PC-9 (cell line): ENCODE measurements around the gene DBN1. TPM values are rescaled to one million over a fixed set of nuclear protein-coding genes. Genes with fewer than 3 reads are reported as not detected.

Source experiments
- BruUV-seq: library from RNA; stranded (reverse); fragments of 400-500 nt; replicated peaks from 2 replicates; lab custom pipeline; 2021; lab: Mats Ljungman, UMichigan
- CTCF ChIA-PET: fragments of 300-600 bp; sonication (Branson Sonifier 250); formaldehyde crosslinking; loops from one replicate; lab custom pipeline; 2022; ENCODE audit warnings: antibody characterized with exemption; lab: Charles Lee
- POLR2A ChIA-PET: fragments of 300-600 bp; sonication (Branson Sonifier 250); formaldehyde crosslinking; loops from one replicate; lab custom pipeline; 2022; ENCODE audit warnings: antibody characterized with exemption; ENCODE audit not compliant: unreplicated experiment; lab: Charles Lee
- DNase-seq, 2 experiments: peaks; one replicate each; pipeline versions ENCODE4 v3.0.0 to v3.0.0-alpha.2; 2015 to 2022; ENCODE audit warnings: mixed read lengths in 1 of 2
- H2AFZ ChIP-seq: fragments of 200-600 bp; sonication (generic); 2 replicates; pipeline ENCODE4 v1.8.1; 2017; ENCODE audit warnings: antibody characterized with exemption
- H3F3A ChIP-seq: fragments of 200-600 bp; sonication (generic); 2 replicates; pipeline ENCODE4 v1.8.1; 2017; ENCODE audit warnings: antibody characterized with exemption, mild to moderate bottlenecking, low read depth; ENCODE audit not compliant: insufficient read depth
- H3K27ac ChIP-seq: fragments of 200-600 bp; sonication (generic); 2 replicates; pipeline ENCODE4 v1.6.1; 2016; ENCODE audit warnings: mixed run types
- H3K27me3 ChIP-seq: fragments of 200-600 bp; sonication (generic); 2 replicates; pipeline ENCODE4 v1.6.1; 2016; ENCODE audit warnings: low read depth, mixed run types; ENCODE audit not compliant: insufficient read depth
- H3K36me3 ChIP-seq: fragments of 200-600 bp; sonication (generic); 2 replicates; pipeline ENCODE4 v1.6.1; 2016; ENCODE audit warnings: low read depth, mixed run types
- H3K4me1 ChIP-seq: fragments of 200-600 bp; sonication (generic); replicated peaks from 2 replicates; pipeline ENCODE4 v1.6.1; 2016; ENCODE audit warnings: mixed run types; ENCODE audit not compliant: insufficient read depth
- H3K4me2 ChIP-seq: fragments of 200-600 bp; sonication (generic); 2 replicates; pipeline ENCODE4 v1.6.1; 2017; ENCODE audit warnings: mixed run types
- H3K4me3 ChIP-seq: fragments of 200-600 bp; sonication (generic); 2 replicates; pipeline ENCODE4 v1.6.1; 2016; ENCODE audit warnings: mixed run types
- H3K79me2 ChIP-seq: fragments of 200-600 bp; sonication (generic); 2 replicates; pipeline ENCODE4 v1.6.1; 2017; ENCODE audit warnings: low read depth, mixed run types
- H3K9me2 ChIP-seq: fragments of 200-600 bp; sonication (generic); 2 replicates; pipeline ENCODE4 v1.8.1; 2017; ENCODE audit warnings: mild to moderate bottlenecking; ENCODE audit not compliant: insufficient read depth
- H3K9me3 ChIP-seq: fragments of 200-600 bp; sonication (generic); 2 replicates; pipeline ENCODE4 v1.8.1; 2016; ENCODE audit warnings: low read depth; ENCODE audit not compliant: insufficient read depth
- H4K20me1 ChIP-seq: fragments of 200-600 bp; sonication (generic); 2 replicates; pipeline ENCODE4 v1.8.1; 2017; ENCODE audit not compliant: insufficient read depth
- CTCF ChIP-seq: fragments of 200-600 bp; sonication (generic); conservative IDR thresholded peaks from 2 replicates; pipeline ENCODE4 v1.6.1; 2017; ENCODE audit warnings: mixed run types, antibody characterized with exemption, mild to moderate bottlenecking, moderate library complexity
- EZH2 ChIP-seq: fragments of 200-600 bp; sonication (generic); IDR thresholded peaks from 2 replicates; pipeline ENCODE4 v1.8.0; 2017; ENCODE audit warnings: antibody characterized with exemption, low read depth
- intact Hi-C: fragments of 100-400 bp; cut with micrococcal nuclease; formaldehyde crosslinking; loops from one replicate; pipeline ENCODE4 v1.10.0; 2022; ENCODE audit not compliant: unreplicated experiment
- total RNA-seq: library from RNA; stranded (reverse); gene quantifications from 2 replicates; pipeline ENCODE4 v1.2.3, GENCODE V29; 2021

The DBN1 gene
- total RNA-seq, 1 experiment from 2014 or later: 144 TPM

- Histone ChIP-seq H3K27me3 (no peaks in the 10 kb centered on the region), H3K9me2 (no peaks in the 10 kb centered on the region), H3F3A (peaks cover 49% of the 10 kb centered on the region), H4K20me1 (no peaks in the 10 kb centered on the region), H3K36me3 (no peaks in the 10 kb centered on the region), H3K4me3 (no peak overlapping the region), H3K79me2 (no peaks in the 10 kb centered on the region), H3K27ac (no peak overlapping the region), H3K4me1 (no peaks in the 10 kb centered on the region), H2AFZ (no peak overlapping the region), H3K9me3 (no peaks in the 10 kb centered on the region), H3K4me2 (no peak overlapping the region)
- no TSS peak for BruUV-seq
- POLR2A ChIA-PET: interaction anchor here (0.6 kb wide), 2 partner anchors 13 to 37 kb away, joined by 3 to 8 read pairs; partner anchors contain the start of gene DDX41
- CTCF ChIA-PET: no interaction called here
- DNase-seq: peak in 1 of 2 experiments; percentile 24
- intact Hi-C loops: no loop called here
- no peak for TF ChIP-seq EZH2
- no peak for TF ChIP-seq CTCF
These were observed 6.3 kb upstream of the DBN1 start for GRCh38 chr5:177479774-177480173.

DNA sequence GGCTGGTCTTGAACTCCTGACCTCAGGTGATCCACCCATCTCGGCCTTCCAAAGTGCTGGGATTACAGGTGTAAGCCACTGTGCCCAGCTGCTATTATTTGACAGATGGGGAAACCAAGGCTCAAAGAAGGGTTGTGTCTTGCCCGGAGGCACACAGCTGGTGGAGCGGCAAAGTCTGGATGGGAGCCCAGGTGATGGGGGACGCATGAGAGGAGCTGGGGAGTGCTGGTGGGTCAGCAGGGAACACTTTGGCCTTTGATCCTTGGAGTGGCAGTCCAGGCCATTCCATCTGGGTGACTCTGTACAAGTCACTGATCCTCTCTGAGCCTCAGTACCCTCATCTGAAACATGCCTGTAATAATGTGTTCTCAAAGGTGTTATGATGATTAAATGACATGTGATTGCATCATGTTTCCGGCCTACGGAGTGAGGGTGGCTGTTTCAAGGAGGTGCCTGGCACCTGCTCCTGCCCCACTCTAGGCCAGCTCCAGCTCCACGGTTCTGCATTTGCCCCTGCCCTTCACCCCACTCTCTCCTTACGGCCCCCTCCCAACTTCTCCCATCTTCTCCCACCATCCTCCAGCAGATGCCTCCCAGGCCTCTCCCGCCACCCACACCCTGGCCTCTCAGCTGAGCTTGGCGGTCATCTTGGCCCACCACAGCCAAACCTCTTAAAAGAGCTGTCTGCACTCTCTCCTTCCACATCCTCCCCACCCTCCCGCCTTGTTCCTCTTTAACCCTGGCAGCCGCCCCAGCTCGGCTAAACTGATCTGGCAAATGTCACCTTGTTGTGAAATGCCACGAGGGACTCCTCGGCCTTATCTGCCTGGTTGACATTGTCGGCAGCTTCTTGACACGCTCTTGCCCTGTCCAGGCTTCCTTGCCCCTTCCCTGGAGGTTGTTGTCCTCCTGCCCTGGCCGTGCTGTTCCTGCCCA, 5.5 kb upstream of the DBN1 start:
- Histone ChIP-seq H3K9me3 (no peaks in the 10 kb centered on the region), H2AFZ (no peak overlapping the region), H3K27me3 (no peaks in the 10 kb centered on the region), H3F3A (peaks cover 57% of the 10 kb centered on the region), H3K4me3 (no peak overlapping the region), H3K4me1 (no peaks in the 10 kb centered on the region), H3K27ac (no peak overlapping the region), H4K20me1 (no peaks in the 10 kb centered on the region), H3K9me2 (no peaks in the 10 kb centered on the region), H3K36me3 (no peaks in the 10 kb centered on the region), H3K79me2 (no peaks in the 10 kb centered on the region), H3K4me2 (no peak overlapping the region)
- BruUV-seq: no TSS peak
- intact Hi-C loops: no loop called here
- TF ChIP-seq CTCF (no peak), EZH2 (no peak)
- ChIA-PET POLR2A (interaction anchor here (0.6 kb wide), 3 partner anchors 13 to 38 kb away, joined by 3 to 8 read pairs (median 3); partner anchors contain the start of gene DDX41), CTCF (interaction anchor here (1.0 kb wide), 1 partner anchor 23 kb away, joined by 4 read pairs; no protein-coding TSS in a partner anchor)
- no peak for DNase-seq

GRCh38 chr5:177477701-177478477, 4.5 kb upstream of the DBN1 start:
- CTCF ChIA-PET: interaction anchor here (0.5 to 1.1 kb wide), 3 partner anchors 20 to 69 kb away, joined by 3 to 4 read pairs (median 4); no protein-coding TSS in a partner anchor
- intact Hi-C loops: no loop called here
- no TSS peak for BruUV-seq

More at GRCh38 chr5:177477701-177478477, 4.5 kb upstream of the DBN1 start:
- H4K20me1 ChIP-seq: no peaks in the 10 kb centered on the region
- POLR2A ChIA-PET: interaction anchor here (0.6 kb wide), 2 partner anchors 17 to 656 kb away, joined by 3 read pairs; no protein-coding TSS in a partner anchor
- no peaks in the 10 kb centered on the region for H3K79me2 ChIP-seq
- no peaks in the 10 kb centered on the region for H3K4me1 ChIP-seq
- no peak overlapping the region for H3K4me3 ChIP-seq
- H2AFZ ChIP-seq: no peak overlapping the region
- H3K27ac ChIP-seq: no peak overlapping the region
- H3F3A ChIP-seq: peaks cover 59% of the 10 kb centered on the region
- no peaks in the 10 kb centered on the region for H3K9me2 ChIP-seq
- no peaks in the 10 kb centered on the region for H3K9me3 ChIP-seq
- H3K36me3 ChIP-seq: no peaks in the 10 kb centered on the region
- DNase-seq: peak in 1 of 2 experiments; percentile 33
- H3K4me2 ChIP-seq: no peak overlapping the region
- no peaks in the 10 kb centered on the region for H3K27me3 ChIP-seq
- TF ChIP-seq EZH2 (no peak), CTCF (no peak)
